Subcutaneous preadipocyte (primary cell): Measurements from ENCODE around the gene DNAJC30. TPM values are rescaled to one million over a fixed set of nuclear protein-coding genes. Genes with fewer than 3 reads are reported as not detected.

ENCODE experiments used
- small RNA-seq: library from RNA; depleted of rRNA; stranded (forward); fragments of <200 nt; gene quantifications from one replicate; pipeline ENCODE3, GENCODE V24; 2012
- total RNA-seq: library from RNA; depleted of rRNA; stranded (reverse); fragments of >200 nt; gene quantifications from 2 replicates; pipeline ENCODE4 v1.2.3, GENCODE V29; 2012

The DNAJC30 gene
- 2.2 and 2.3 TPM in 2 replicates for total RNA-seq

DNA sequence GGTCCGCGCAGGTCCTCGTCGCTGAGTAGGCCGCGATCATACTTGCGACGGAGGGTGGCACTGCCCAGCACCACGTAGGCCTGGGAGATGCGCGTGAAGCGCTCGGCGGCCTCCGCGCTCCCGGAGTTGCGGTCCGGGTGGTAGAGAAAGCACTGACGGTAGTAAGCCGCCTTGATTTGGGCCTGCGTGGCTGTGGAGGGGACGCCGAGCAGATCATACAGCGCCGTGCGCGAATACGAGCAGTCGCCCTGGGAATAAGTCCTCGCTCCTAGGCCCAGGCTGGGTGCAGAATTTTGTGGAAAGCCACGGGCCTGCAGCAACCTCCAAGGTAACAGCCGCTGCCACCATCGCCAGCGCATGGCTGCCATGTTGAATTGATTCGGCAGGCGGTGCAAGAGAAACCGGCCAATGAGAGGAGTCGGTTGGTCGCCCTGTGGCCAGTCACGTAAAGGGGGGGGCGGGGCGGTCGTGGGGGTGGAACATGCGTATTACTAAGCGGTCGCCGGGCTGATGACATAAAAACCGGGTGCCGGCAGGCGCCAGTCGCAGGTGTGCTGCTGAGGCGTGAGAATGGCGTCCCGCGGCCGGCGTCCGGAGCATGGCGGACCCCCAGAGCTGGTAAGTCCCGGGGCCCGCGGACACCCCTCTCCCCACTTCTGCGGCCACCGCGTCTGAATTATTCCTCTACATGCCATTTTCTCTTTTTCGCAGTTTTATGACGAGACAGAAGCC is at the start of gene DNAJC30, which contains the start of gene BUD23:
TSS of gene DNAJC30 (minus strand) at position 398 of the 732 bp plus-strand sequence. CDS start at position 368, 30 bp downstream.
TSS of gene BUD23 (plus strand) at position 542 of the 732 bp plus-strand sequence. CDS start at position 571, 29 bp downstream.

GRCh38 chr7:73718905-73719805 is 35.9 kb upstream of the DNAJC30 start, which contains the start of gene STX1A:
Gene STX1A (minus strand): TSS chr7:73719669. CDS start chr7:73719631, 38 bp downstream.

GRCh38 chr7:73667344-73668102 is 15.7 kb downstream of the DNAJC30 start, which contains the start of gene VPS37D:
Gene VPS37D (plus strand): TSS chr7:73667831. CDS start chr7:73667959, 128 bp downstream.

Small RNA genes lying within 50 kb of the gene (small RNA-seq; reads per million reads assigned to genes)
- gene MIR4284 (not detected), gene RN7SL265P (not detected)

Other genes starting within 250 kb of the DNAJC30 start
- gene FZD9, start 249.7 kb downstream of the DNAJC30 start, total RNA-seq: under 0.01 and 0.20 TPM in 2 replicates
- gene BAZ1B, start 161.2 kb downstream of the DNAJC30 start, total RNA-seq: 49.2 and 70.2 TPM in 2 replicates
- 23.5 and 28.2 TPM in 2 replicates for gene BCL7B, start 125.8 kb downstream of the DNAJC30 start, total RNA-seq
- 79.0 and 80.8 TPM in 2 replicates for gene TBL2, start 104.9 kb downstream of the DNAJC30 start, total RNA-seq
- 0.39 and 1.5 TPM in 2 replicates for gene MLXIPL, start 58.9 kb downstream of the DNAJC30 start, total RNA-seq
- gene VPS37D, start 15.6 kb downstream of the DNAJC30 start, total RNA-seq: 2.3 and 2.9 TPM in 2 replicates
- gene BUD23, start 144 bp upstream of the DNAJC30 start, total RNA-seq: 26.5 and 34.2 TPM in 2 replicates
- 24.3 and 70.8 TPM in 2 replicates for gene STX1A, start 36.2 kb upstream of the DNAJC30 start, total RNA-seq
- 22.8 and 27.8 TPM in 2 replicates for gene ABHD11, start 55.3 kb upstream of the DNAJC30 start, total RNA-seq
- not detected in 2 replicates for gene CLDN3, start 86.8 kb upstream of the DNAJC30 start, total RNA-seq
- 2.6 and 4.7 TPM in 2 replicates for gene CLDN4, start 147.5 kb upstream of the DNAJC30 start, total RNA-seq
- gene METTL27, start 159.1 kb upstream of the DNAJC30 start, total RNA-seq: 5.5 and 8.0 TPM in 2 replicates
- not detected in 2 replicates for gene TMEM270, start 177.7 kb upstream of the DNAJC30 start, total RNA-seq